Islet of Langerhans (tissue), 1 donor: ENCODE measurements around the gene SH3GL2.

Source experiments
- FAIRE-seq: peaks from one replicate; lab custom pipeline; 2011; peaks lifted over from hg19 to GRCh38; lab: Jason Lieb, UNC

The SH3GL2 gene

GRCh38 chr9:17611342-17611741 lies 32.5 kb downstream of the SH3GL2 start:
- FAIRE-seq = no peak

- FAIRE-seq = peak; percentile 24
These were observed 33.1 kb downstream of the SH3GL2 start for GRCh38 chr9:17611917-17612316.

- FAIRE-seq = peak; percentile 82
These were observed 34.9 kb downstream of the SH3GL2 start for GRCh38 chr9:17613758-17614157.

GRCh38 chr9:17614250-17614649 lies 35.4 kb downstream of the SH3GL2 start:
- FAIRE-seq = no peak

GRCh38 chr9:17614903-17615302 lies 36.0 kb downstream of the SH3GL2 start:
- no peak for FAIRE-seq

- no peak for FAIRE-seq
These were observed 43.3 kb downstream of the SH3GL2 start for GRCh38 chr9:17622141-17622540.

- no peak for FAIRE-seq
These were observed 43.9 kb downstream of the SH3GL2 start for GRCh38 chr9:17622749-17623148.

GRCh38 chr9:17623965-17624364 lies 45.1 kb downstream of the SH3GL2 start:
- FAIRE-seq = no peak

GRCh38 chr9:17624571-17624970 lies 45.7 kb downstream of the SH3GL2 start:
- FAIRE-seq = no peak

- no peak for FAIRE-seq
These were observed 47.0 kb downstream of the SH3GL2 start for GRCh38 chr9:17625644-17626388.

GRCh38 chr9:17627641-17628040 lies 48.8 kb downstream of the SH3GL2 start:
- peak; percentile 99 for FAIRE-seq

- FAIRE-seq = no peak
These were observed 49.8 kb downstream of the SH3GL2 start for GRCh38 chr9:17628624-17629023.

GRCh38 chr9:17630531-17630949 lies 51.7 kb downstream of the SH3GL2 start:
- FAIRE-seq = no peak

- no peak for FAIRE-seq
These were observed 52.5 kb downstream of the SH3GL2 start for GRCh38 chr9:17631396-17631795.

- FAIRE-seq = no peak
These were observed 54.1 kb downstream of the SH3GL2 start for GRCh38 chr9:17632994-17633393.

GRCh38 chr9:17635115-17635890 lies 56.4 kb downstream of the SH3GL2 start:
- FAIRE-seq = no peak

GRCh38 chr9:17636349-17636748 lies 57.5 kb downstream of the SH3GL2 start:
- no peak for FAIRE-seq

- FAIRE-seq = no peak
These were observed 58.0 kb downstream of the SH3GL2 start for GRCh38 chr9:17636821-17637220.

- no peak for FAIRE-seq
These were observed 58.4 kb downstream of the SH3GL2 start for GRCh38 chr9:17637229-17637628.

GRCh38 chr9:17648516-17648915 lies 69.7 kb downstream of the SH3GL2 start:
- no peak for FAIRE-seq

- peak; percentile 55 for FAIRE-seq
These were observed 72.9 kb downstream of the SH3GL2 start for GRCh38 chr9:17651725-17652124.

- FAIRE-seq = no peak
These were observed 75.1 kb downstream of the SH3GL2 start for GRCh38 chr9:17653947-17654465.

GRCh38 chr9:17656889-17657288 lies 78.0 kb downstream of the SH3GL2 start:
- FAIRE-seq = no peak
